ENCODE measurements around the gene SSBP3.
"Not testable (repeated sequence)": the region's sequence is repeated elsewhere in the genome, so short reads cannot be mapped to it uniquely, and the experiment has no call there.

DNA sequence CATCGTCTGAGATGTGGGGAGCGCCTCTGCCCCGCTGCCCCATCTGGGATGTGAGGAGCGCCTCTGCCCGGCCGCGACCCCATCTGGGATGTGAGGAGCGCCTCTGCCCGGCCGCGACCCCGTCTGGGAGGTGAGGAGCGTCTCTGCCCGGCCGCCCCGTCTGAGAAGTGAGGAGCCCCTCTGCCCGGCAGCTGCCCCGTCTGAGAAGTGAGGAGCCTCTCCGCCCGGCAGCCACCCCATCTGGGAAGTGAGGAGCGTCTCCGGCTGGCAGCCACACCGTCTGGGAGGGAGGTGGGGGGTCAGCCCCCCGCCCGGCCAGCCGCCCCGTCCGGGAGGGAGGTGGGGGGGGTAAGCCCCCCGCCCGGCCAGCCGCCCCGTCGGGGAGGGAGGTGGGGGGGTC lies 173.0 kb downstream of the SSBP3 start:
- TF ChIP-seq CHD2 (IDR thresholded peaks at IDR 0.05; ENCODE audit: low read length, partially characterized antibody); EP300 (IDR thresholded peaks at IDR 0.05; ENCODE audit: borderline replicate concordance in 1 of 2, low read depth in 1 of 2, low read length in 1 of 2); MXI1 (IDR thresholded peaks at IDR 0.05; ENCODE audit: low read depth, low read length); NFIC (IDR thresholded peaks at IDR 0.05; ENCODE audit: borderline replicate concordance); RAD21 (IDR thresholded peaks at IDR 0.05; ENCODE audit: low read length): not testable (repeated sequence)
- TF ChIP-seq, protein P1, sequence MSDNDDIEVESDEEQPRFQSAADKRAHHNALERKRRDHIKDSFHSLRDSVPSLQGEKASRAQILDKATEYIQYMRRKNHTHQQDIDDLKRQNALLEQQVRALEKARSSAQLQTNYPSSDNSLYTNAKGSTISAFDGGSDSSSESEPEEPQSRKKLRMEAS (IDR thresholded peaks at IDR 0.05; ENCODE audit: low read depth) = not testable (repeated sequence)
- TF ChIP-seq, protein P2, sequence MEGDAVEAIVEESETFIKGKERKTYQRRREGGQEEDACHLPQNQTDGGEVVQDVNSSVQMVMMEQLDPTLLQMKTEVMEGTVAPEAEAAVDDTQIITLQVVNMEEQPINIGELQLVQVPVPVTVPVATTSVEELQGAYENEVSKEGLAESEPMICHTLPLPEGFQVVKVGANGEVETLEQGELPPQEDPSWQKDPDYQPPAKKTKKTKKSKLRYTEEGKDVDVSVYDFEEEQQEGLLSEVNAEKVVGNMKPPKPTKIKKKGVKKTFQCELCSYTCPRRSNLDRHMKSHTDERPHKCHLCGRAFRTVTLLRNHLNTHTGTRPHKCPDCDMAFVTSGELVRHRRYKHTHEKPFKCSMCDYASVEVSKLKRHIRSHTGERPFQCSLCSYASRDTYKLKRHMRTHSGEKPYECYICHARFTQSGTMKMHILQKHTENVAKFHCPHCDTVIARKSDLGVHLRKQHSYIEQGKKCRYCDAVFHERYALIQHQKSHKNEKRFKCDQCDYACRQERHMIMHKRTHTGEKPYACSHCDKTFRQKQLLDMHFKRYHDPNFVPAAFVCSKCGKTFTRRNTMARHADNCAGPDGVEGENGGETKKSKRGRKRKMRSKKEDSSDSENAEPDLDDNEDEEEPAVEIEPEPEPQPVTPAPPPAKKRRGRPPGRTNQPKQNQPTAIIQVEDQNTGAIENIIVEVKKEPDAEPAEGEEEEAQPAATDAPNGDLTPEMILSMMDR (IDR thresholded peaks at IDR 0.05) = not testable (repeated sequence)
- TF ChIP-seq, protein P3, sequence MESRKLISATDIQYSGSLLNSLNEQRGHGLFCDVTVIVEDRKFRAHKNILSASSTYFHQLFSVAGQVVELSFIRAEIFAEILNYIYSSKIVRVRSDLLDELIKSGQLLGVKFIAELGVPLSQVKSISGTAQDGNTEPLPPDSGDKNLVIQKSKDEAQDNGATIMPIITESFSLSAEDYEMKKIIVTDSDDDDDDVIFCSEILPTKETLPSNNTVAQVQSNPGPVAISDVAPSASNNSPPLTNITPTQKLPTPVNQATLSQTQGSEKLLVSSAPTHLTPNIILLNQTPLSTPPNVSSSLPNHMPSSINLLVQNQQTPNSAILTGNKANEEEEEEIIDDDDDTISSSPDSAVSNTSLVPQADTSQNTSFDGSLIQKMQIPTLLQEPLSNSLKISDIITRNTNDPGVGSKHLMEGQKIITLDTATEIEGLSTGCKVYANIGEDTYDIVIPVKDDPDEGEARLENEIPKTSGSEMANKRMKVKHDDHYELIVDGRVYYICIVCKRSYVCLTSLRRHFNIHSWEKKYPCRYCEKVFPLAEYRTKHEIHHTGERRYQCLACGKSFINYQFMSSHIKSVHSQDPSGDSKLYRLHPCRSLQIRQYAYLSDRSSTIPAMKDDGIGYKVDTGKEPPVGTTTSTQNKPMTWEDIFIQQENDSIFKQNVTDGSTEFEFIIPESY (IDR thresholded peaks at IDR 0.05; ENCODE audit: borderline replicate concordance, low read depth) = not testable (repeated sequence)
